Mesenchymal stem cell (in vitro differentiated cells and primary cell): ENCODE measurements around the gene GRHPR.

Source experiments
- DNase-seq: peaks from one replicate; pipeline ENCODE4 v3.0.0-alpha.2; 2013
- H2AFZ ChIP-seq: one replicate; pipeline ENCODE4 v1.6.1; 2013; ENCODE audit warnings: low read depth, mild to moderate bottlenecking, control low read depth, inconsistent platforms, low read length, moderate library complexity
- H2AK5ac ChIP-seq: 2 replicates; pipeline ENCODE4 v1.6.1; 2013; ENCODE audit warnings: low read length, moderate library complexity, mild to moderate bottlenecking, inconsistent platforms; ENCODE audit not compliant: severe bottlenecking
- H2BK120ac ChIP-seq: one replicate; pipeline ENCODE4 v1.6.1; 2013; ENCODE audit warnings: low read depth, mild to moderate bottlenecking, inconsistent platforms, low read length, moderate library complexity
- H2BK12ac ChIP-seq, 2 experiments: one replicate each; pipeline ENCODE4 v1.6.1; 2013; ENCODE audit warnings: inconsistent platforms in 2 of 2, low read length in 2 of 2, mild to moderate bottlenecking in 2 of 2, moderate library complexity in 2 of 2, control low read depth in 1 of 2
- H2BK15ac ChIP-seq: one replicate; pipeline ENCODE4 v1.6.1; 2013; ENCODE audit warnings: mild to moderate bottlenecking, low read depth, inconsistent platforms; ENCODE audit not compliant: poor library complexity, severe bottlenecking
- H2BK5ac ChIP-seq: 2 replicates; pipeline ENCODE4 v1.6.1; 2013; ENCODE audit warnings: low read depth, mild to moderate bottlenecking, low read length, control low read depth, inconsistent platforms; ENCODE audit not compliant: poor library complexity, severe bottlenecking
- H3K14ac ChIP-seq, 2 experiments: one replicate each; pipeline ENCODE4 v1.6.1; 2013; ENCODE audit warnings: inconsistent platforms in 2 of 2, low read length in 2 of 2, control low read depth in 1 of 2, mild to moderate bottlenecking in 1 of 2, moderate library complexity in 1 of 2
- H3K18ac ChIP-seq, 2 experiments: one replicate each; pipeline ENCODE4 v1.6.1; 2013; ENCODE audit warnings: inconsistent platforms in 2 of 2, low read length in 2 of 2, control low read depth in 1 of 2, low read depth in 1 of 2, mild to moderate bottlenecking in 1 of 2
- H3K23ac ChIP-seq, 2 experiments: one replicate each; pipeline ENCODE4 v1.6.1; 2013; ENCODE audit warnings: inconsistent platforms in 2 of 2, low read length in 2 of 2, mild to moderate bottlenecking in 2 of 2, moderate library complexity in 2 of 2, control low read depth in 1 of 2
- H3K27ac ChIP-seq: 2 replicates; pipeline ENCODE4 v1.5.1; 2013; ENCODE audit warnings: mild to moderate bottlenecking, moderate library complexity, low read length, control low read depth, inconsistent platforms; ENCODE audit not compliant: poor library complexity, severe bottlenecking
- H3K27me3 ChIP-seq, 2 experiments: 2 replicates each; pipeline versions ENCODE4 v1.6.1 to v1.7.0; 2013; ENCODE audit warnings: low read length in 2 of 2, mild to moderate bottlenecking in 2 of 2, moderate library complexity in 2 of 2, control low read depth in 1 of 2, inconsistent platforms in 1 of 2; ENCODE audit not compliant: control insufficient read depth in 1 of 2, insufficient read depth in 1 of 2
- H3K36me3 ChIP-seq, 2 experiments: 2 replicates each; pipeline versions ENCODE4 v1.6.1 to v1.7.0; 2013; ENCODE audit warnings: low read length in 2 of 2, control low read depth in 1 of 2, inconsistent platforms in 1 of 2, low read depth in 1 of 2, mild to moderate bottlenecking in 1 of 2; ENCODE audit not compliant: insufficient read depth in 2 of 2, control insufficient read depth in 1 of 2
- H3K4ac ChIP-seq, 2 experiments: one replicate each; pipeline ENCODE4 v1.6.1; 2013; ENCODE audit warnings: inconsistent platforms in 2 of 2, low read length in 2 of 2, mild to moderate bottlenecking in 2 of 2, moderate library complexity in 2 of 2, control low read depth in 1 of 2, low read depth in 1 of 2
- H3K4me1 ChIP-seq: 2 replicates; pipeline ENCODE4 v1.6.1; 2013; ENCODE audit warnings: low read depth, low read length, control low read depth; ENCODE audit not compliant: control insufficient read depth, insufficient read depth
- H3K4me2 ChIP-seq: 2 replicates; pipeline ENCODE4 v1.6.1; 2013; ENCODE audit warnings: low read length, mild to moderate bottlenecking, inconsistent platforms; ENCODE audit not compliant: poor library complexity, severe bottlenecking
- H3K4me3 ChIP-seq, 2 experiments: 2 replicates each; pipeline versions ENCODE4 v1.5.1 to v1.7.0; 2013; ENCODE audit warnings: low read length in 2 of 2, mild to moderate bottlenecking in 2 of 2, control low read depth in 1 of 2, low read depth in 1 of 2; ENCODE audit not compliant: insufficient read depth in 1 of 2
- H3K79me1 ChIP-seq: replicated peaks from 2 replicates; pipeline ENCODE4 v1.6.1; 2013; ENCODE audit warnings: mild to moderate bottlenecking, control low read depth, low read length, inconsistent platforms; ENCODE audit not compliant: poor library complexity, severe bottlenecking
- H3K9ac ChIP-seq: 2 replicates; pipeline ENCODE4 v1.7.0; 2013; ENCODE audit warnings: mild to moderate bottlenecking, low read length, moderate library complexity
- H3K9me3 ChIP-seq: 2 replicates; pipeline ENCODE4 v1.7.0; 2013; ENCODE audit warnings: mild to moderate bottlenecking, low read length; ENCODE audit not compliant: control insufficient read depth
- H4K8ac ChIP-seq: one replicate; pipeline ENCODE4 v1.6.1; 2013; ENCODE audit warnings: inconsistent platforms, mild to moderate bottlenecking, low read length, moderate library complexity
- H4K91ac ChIP-seq: one replicate; pipeline ENCODE4 v1.6.1; 2013; ENCODE audit warnings: mild to moderate bottlenecking, low read length, inconsistent platforms
- WGBS: methylation state at CpG from one replicate; pipeline ENCODE4 v1.1.7; 2013; ENCODE audit warnings: mixed read lengths; 5-methylcytosine and 5-hydroxymethylcytosine counted together

The GRHPR gene

DNA sequence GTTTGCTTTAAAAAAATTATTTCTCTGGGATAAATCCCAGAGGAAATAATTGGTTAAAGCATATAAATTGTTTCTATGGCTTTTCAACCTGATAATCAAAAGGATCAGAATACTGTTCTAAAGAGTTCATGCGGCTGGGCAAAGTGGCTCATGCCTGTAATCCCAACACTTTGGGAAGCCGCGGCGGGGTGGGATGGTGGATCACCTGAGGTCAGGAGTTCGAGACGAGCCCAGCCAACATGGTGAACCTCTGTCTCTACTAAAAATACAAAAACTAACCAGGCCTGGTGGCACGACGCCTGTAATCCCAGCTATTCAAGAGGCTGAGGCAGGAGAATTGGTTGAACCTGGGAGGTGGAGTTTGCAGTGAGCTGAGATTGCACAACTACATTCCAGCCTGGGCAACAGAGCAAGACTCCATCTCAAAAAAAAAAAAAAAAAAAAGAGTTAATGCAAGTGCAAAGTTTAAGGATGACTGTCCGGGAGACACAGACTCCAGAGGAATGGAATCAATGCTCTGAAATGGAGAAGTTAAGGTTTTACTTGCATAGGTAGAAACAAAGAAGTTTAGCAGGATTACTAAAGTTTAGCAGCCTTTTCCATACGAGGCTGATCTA, 16.6 kb upstream of the GRHPR start:
- Histone ChIP-seq H2BK5ac (no peak overlapping the region), H3K36me3 (no peaks in the 10 kb centered on the region), H3K23ac (no peak overlapping the region), H3K27ac (no peak overlapping the region), H4K91ac (no peak overlapping the region), H3K9ac (no peak overlapping the region), H3K27me3 (peaks cover 0 to 7% of the 10 kb centered on the region in 2 experiments), H4K8ac (no peak overlapping the region), H3K4me1 (peaks cover 4% of the 10 kb centered on the region), H3K4me2 (no peak overlapping the region), H3K4me3 (no peak overlapping the region), H3K9me3 (no peaks in the 10 kb centered on the region), H3K18ac (no peak overlapping the region), H3K79me1 (no peaks in the 10 kb centered on the region), H3K14ac (no peak overlapping the region), H2BK15ac (no peak overlapping the region), H2AFZ (no peak overlapping the region), H3K4ac (no peak overlapping the region), H2AK5ac (no peak overlapping the region), H2BK120ac (no peak overlapping the region), H2BK12ac (no peak overlapping the region)
- DNase-seq = no peak
- 94% methylated on average over 8 of the region's 10 CpGs for WGBS

DNA sequence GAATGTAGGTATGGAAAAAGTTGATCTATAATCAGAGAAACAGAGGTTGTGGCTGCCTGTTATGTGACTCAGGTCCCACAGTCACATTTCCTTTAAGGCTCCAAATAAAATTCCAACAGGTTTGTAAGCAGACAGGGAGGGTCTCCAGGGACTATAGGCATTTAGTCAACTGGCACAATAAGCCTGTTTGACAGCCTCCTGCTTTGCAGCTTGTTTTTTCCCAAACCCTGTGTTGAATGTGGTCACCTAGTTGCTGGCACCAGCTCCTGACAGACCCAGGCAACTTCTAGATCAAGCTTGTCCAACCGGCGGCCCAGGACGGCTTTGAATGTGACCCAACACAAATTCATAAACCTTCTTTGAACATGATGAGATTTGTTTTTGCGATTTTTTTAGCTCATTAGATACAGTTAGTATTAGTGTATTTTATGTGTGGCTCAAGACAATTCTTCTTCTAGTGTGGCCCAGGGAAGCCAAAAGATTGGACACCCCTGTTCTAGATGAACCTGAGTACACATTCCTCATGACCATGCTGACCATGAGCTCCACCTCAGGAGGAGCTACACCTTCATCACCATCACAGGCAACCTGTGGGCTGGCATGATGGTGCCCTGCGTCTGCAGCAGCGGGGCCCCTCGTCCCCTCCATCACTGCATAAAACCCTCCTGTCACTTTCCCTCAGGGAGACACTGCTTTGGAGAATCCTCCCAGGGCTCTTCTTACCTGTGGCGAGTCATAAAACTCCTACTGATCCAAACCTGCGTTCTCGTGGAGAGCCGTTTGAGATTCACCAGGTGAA, 15.7 kb upstream of the GRHPR start:
- 88% methylated on average over 8 of the region's 11 CpGs for WGBS
- no peak overlapping the region for H3K18ac ChIP-seq
- no peak overlapping the region for H2BK12ac ChIP-seq
- H3K14ac ChIP-seq = no peak overlapping the region
- H2BK5ac ChIP-seq = no peak overlapping the region
- no peak overlapping the region for H3K4ac ChIP-seq
- H2AFZ ChIP-seq = no peak overlapping the region
- no peak for DNase-seq
- H3K9me3 ChIP-seq = no peaks in the 10 kb centered on the region
- no peak overlapping the region for H3K27ac ChIP-seq
- peaks cover 6% of the 10 kb centered on the region for H3K4me1 ChIP-seq
- H4K91ac ChIP-seq = no peak overlapping the region
- H2AK5ac ChIP-seq = no peak overlapping the region
- H2BK120ac ChIP-seq = no peak overlapping the region
- peaks cover 0 to 7% of the 10 kb centered on the region in 2 experiments for H3K27me3 ChIP-seq
- H3K4me3 ChIP-seq = no peak overlapping the region
- H3K4me2 ChIP-seq = no peak overlapping the region
- H4K8ac ChIP-seq = no peak overlapping the region
- H3K9ac ChIP-seq = no peak overlapping the region
- H3K23ac ChIP-seq = no peak overlapping the region
- H3K36me3 ChIP-seq = no peaks in the 10 kb centered on the region
- H3K79me1 ChIP-seq = no peaks in the 10 kb centered on the region
- H2BK15ac ChIP-seq = no peak overlapping the region

DNA sequence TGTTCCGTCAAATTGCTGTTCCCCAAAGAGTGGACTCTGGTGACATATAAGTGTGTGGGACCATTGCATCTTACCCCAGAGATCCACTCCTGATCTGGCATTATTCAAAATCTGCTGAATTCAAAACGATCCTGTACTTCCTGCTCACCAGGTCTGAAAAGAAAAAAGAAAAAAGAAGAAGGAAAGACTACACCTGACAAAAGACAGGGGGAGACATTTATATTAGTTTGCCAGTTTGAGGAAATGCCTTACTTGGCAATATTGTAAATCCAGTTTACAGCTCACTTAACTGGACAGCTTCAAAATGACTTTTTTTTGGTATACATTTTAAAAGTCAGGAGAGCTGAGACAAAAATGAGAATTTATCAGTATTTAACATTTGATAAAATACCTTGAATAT, 15.0 kb upstream of the GRHPR start:
- Histone ChIP-seq H3K36me3 (no peaks in the 10 kb centered on the region), H2BK12ac (no peak overlapping the region), H3K18ac (no peak overlapping the region), H4K91ac (no peak overlapping the region), H3K9ac (no peak overlapping the region), H3K4me3 (no peak overlapping the region), H3K27ac (no peak overlapping the region), H2BK120ac (no peak overlapping the region), H2AK5ac (no peak overlapping the region), H3K4ac (no peak overlapping the region), H3K23ac (no peak overlapping the region), H3K4me1 (peaks cover 10% of the 10 kb centered on the region), H3K27me3 (peaks cover 0 to 7% of the 10 kb centered on the region in 2 experiments), H4K8ac (no peak overlapping the region), H3K4me2 (no peak overlapping the region), H2BK5ac (no peak overlapping the region), H2BK15ac (no peak overlapping the region), H3K79me1 (no peaks in the 10 kb centered on the region), H2AFZ (no peak overlapping the region), H3K9me3 (no peaks in the 10 kb centered on the region), H3K14ac (no peak overlapping the region)
- WGBS = 100% methylated on average over 1 of the region's 2 CpGs
- no peak for DNase-seq

DNA sequence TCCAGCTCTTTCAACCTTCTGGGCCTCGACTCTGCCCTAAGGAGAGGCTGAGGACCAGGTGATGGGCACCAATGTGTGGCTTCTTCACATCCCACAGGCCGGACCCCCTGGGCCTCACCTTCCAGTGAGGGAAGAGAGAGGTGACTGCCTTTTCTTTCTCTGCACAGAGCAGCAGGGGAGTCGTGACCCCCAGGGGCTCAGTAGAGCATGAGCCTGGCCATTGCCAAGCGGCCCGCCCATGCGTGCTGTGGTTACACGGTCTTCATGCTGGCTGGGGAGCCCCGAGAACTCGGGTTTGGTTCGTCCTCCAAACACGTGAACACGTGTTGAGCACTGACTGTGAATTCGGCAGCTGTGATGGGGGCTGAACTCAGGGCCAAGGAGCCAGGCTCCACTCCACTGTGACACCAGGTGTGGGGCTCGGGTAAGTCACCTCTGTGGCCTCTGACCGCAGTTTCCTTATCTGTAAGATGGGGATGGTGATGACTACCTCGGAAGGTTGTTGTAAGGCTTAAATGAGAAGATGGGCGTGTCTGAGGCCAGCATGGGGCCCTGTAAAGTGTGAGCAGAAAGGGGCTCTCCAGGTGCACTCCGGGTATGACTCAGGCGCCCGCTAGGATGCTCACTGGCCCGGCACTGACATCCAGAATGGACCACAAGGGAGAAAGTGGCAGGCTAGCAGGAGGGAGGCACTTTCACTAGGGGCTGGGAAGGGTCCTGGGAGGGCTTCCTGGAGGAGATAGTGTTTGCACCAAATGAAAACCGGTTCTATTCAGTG, 13.4 kb upstream of the GRHPR start:
- Histone ChIP-seq H2BK5ac (no peak overlapping the region), H2BK15ac (no peak overlapping the region), H3K4me2 (no peak overlapping the region), H2BK12ac (no peak overlapping the region), H2AFZ (no peak overlapping the region), H3K4me3 (no peak overlapping the region), H3K9me3 (no peaks in the 10 kb centered on the region), H2AK5ac (no peak overlapping the region), H3K36me3 (no peaks in the 10 kb centered on the region), H4K8ac (no peak overlapping the region), H3K18ac (no peak overlapping the region), H4K91ac (no peak overlapping the region), H3K4me1 (peaks cover 17% of the 10 kb centered on the region), H3K79me1 (no peaks in the 10 kb centered on the region), H3K4ac (no peak overlapping the region), H3K27me3 (peaks cover 0 to 7% of the 10 kb centered on the region in 2 experiments), H3K14ac (no peak overlapping the region), H3K23ac (no peak overlapping the region), H2BK120ac (no peak overlapping the region), H3K9ac (no peak overlapping the region), H3K27ac (no peak overlapping the region)
- WGBS = 80% methylated on average over 22 of the region's 22 CpGs
- DNase-seq = no peak
